ENCODE results near the gene MLN.

The MLN gene

DNA sequence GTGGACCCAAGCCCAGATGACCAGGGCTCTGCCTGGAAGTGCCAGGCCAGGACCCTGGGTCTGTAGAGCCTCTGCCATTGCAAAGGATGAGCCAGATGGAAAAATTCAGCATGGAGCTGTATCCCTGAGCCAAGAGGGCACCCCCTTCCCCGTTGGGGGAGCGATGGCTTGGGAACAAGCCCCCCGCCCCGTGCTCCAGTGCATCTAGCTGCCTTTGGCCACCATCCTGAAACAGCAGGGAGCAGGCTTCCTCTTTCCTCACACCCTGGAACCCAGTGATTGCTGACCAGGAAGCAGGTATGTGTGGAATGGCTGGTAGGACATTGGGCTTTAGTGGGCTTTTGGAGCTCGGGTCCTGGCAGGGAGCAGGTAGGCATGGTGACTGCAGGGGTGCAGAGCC, 2.2 kb downstream of the MLN start:
- DNase-seq (ENCODE audit: low spot score in 2 of 2) (no peak), ATAC-seq (replicated peaks; ENCODE audit: extremely low read depth, poor library complexity, severe bottlenecking) (no peak)
- H3K27me3 Mint-ChIP-seq: peaks cover 73% of the 10 kb centered on the region
- H3K36me3 Mint-ChIP-seq (ENCODE audit: insufficient read depth): peaks cover 2% of the 10 kb centered on the region
- H3K4me3 Mint-ChIP-seq: no peak overlapping the region
- no peaks in the 10 kb centered on the region for H3K4me1 Mint-ChIP-seq
- H3K9me3 Mint-ChIP-seq: no peaks in the 10 kb centered on the region
- no peak overlapping the region for H3K27ac Mint-ChIP-seq (ENCODE audit: low read depth)

DNA sequence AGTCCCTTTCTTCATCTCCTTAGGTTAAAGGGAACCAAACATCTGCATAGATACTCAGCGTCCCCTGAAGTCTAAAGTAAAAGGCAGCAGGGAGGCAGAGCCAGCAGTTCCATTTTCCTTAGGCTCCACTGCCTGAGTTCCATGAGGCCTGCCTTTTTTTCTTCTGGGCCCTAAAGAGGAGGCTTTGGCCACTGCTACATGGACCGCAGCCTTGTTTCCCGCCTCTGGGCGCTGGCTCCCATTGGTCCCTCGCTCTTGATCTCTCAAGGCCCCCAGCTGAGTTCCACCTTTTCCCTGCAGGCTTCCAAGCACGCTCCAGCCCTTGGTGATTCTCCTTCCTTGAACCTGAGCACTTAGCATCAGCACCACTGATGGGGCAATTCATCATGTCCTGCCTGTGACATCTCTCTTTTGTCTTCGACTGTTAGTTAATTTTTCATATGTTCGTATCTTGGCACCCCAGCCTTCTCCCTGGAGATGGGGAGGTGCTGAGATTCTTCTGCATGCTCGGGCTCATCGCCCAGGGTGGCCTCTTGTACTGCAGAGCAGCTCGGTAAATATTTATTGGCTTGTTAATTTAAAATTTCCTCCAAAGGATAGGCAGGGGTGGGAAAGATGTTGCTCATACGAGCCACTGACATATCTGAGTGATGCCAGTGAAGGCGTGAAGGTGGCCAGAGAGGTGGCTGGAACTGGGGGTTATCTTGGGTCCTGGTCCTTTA, 3.4 kb downstream of the MLN start:
- no peaks in the 10 kb centered on the region for H3K4me1 Mint-ChIP-seq
- peaks cover 74% of the 10 kb centered on the region for H3K27me3 Mint-ChIP-seq
- peaks cover 2% of the 10 kb centered on the region for H3K36me3 Mint-ChIP-seq (ENCODE audit: insufficient read depth)
- H3K27ac Mint-ChIP-seq (ENCODE audit: low read depth): no peak overlapping the region
- ATAC-seq (replicated peaks; ENCODE audit: extremely low read depth, poor library complexity, severe bottlenecking) (no peak), DNase-seq (ENCODE audit: low spot score in 2 of 2) (no peak)
- no peak overlapping the region for H3K4me3 Mint-ChIP-seq
- H3K9me3 Mint-ChIP-seq: no peaks in the 10 kb centered on the region

GRCh38 chr6:33799454-33800113, 4.2 kb downstream of the MLN start:
- ATAC-seq (replicated peaks; ENCODE audit: extremely low read depth, poor library complexity, severe bottlenecking): no peak
- Mint-ChIP-seq H3K36me3 (ENCODE audit: insufficient read depth) (peaks cover 2% of the 10 kb centered on the region), H3K4me3 (no peak overlapping the region), H3K27me3 (peaks cover 65% of the 10 kb centered on the region), H3K9me3 (no peaks in the 10 kb centered on the region), H3K4me1 (no peaks in the 10 kb centered on the region), H3K27ac (ENCODE audit: low read depth) (no peak overlapping the region)
- DNase-seq (ENCODE audit: low spot score in 2 of 2): no peak

- Mint-ChIP-seq H3K27me3 (peaks cover 58% of the 10 kb centered on the region), H3K4me1 (no peaks in the 10 kb centered on the region), H3K36me3 (ENCODE audit: insufficient read depth) (peaks cover 2% of the 10 kb centered on the region), H3K9me3 (no peaks in the 10 kb centered on the region), H3K27ac (ENCODE audit: low read depth) (no peak overlapping the region), H3K4me3 (no peak overlapping the region)
- ATAC-seq (replicated peaks; ENCODE audit: extremely low read depth, poor library complexity, severe bottlenecking) (no peak), DNase-seq (ENCODE audit: low spot score in 2 of 2) (no peak)
These were observed 5.4 kb downstream of the MLN start for GRCh38 chr6:33798343-33798848.

DNA sequence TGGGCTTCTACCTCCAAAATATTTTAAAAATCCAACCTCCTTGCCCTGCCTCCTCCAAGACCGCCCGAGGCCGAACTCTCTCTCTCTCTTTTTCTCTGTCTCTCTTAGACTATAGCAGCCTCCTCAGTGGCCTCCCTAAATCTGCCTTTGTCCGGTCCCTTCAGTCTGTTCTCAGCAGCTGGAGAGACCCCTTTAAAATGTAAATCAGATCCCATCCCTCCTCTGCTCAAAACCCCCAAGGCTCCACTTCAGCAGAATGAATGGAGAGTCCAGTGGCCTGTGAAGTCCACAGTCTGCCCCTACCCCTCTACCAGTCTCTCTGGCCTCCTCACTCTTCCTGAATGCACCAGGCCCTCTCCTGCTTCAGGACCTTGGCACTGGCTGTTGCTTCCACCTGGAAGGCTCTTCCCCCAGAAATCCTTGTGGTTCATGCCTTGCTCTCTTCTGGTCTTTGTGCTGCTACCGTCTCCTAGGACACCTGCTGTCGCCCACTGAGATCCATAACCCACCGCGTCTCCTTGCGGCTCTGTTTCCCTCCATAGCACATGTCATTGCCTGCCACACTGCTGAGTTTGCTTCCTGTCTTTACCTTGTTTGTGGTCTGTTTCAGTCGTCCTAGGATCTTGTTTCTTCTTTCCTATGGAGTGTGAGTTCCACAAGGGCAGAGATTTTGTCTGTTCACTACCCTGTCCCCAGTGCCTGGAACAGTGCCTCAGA, 6.0 kb downstream of the MLN start:
- Mint-ChIP-seq H3K4me1 (no peaks in the 10 kb centered on the region), H3K36me3 (ENCODE audit: insufficient read depth) (peaks cover 2% of the 10 kb centered on the region), H3K4me3 (no peak overlapping the region)

GRCh38 chr6:33794910-33795623, 8.7 kb downstream of the MLN start:
- peaks cover 40% of the 10 kb centered on the region for H3K27me3 Mint-ChIP-seq
- H3K9me3 Mint-ChIP-seq: no peaks in the 10 kb centered on the region
- DNase-seq (ENCODE audit: low spot score in 2 of 2) (no peak), ATAC-seq (replicated peaks; ENCODE audit: extremely low read depth, poor library complexity, severe bottlenecking) (no peak)
- H3K4me1 Mint-ChIP-seq: peaks cover 4% of the 10 kb centered on the region
- H3K27ac Mint-ChIP-seq (ENCODE audit: low read depth): no peak overlapping the region
- H3K36me3 Mint-ChIP-seq (ENCODE audit: insufficient read depth): peaks cover 2% of the 10 kb centered on the region
- no peak overlapping the region for H3K4me3 Mint-ChIP-seq

More for the DNA sequence above, 6.0 kb downstream of the MLN start:
- Mint-ChIP-seq H3K27ac (ENCODE audit: low read depth) (no peak overlapping the region), H3K9me3 (no peaks in the 10 kb centered on the region), H3K27me3 (peaks cover 57% of the 10 kb centered on the region)
- ATAC-seq (replicated peaks; ENCODE audit: extremely low read depth, poor library complexity, severe bottlenecking) (no peak), DNase-seq (ENCODE audit: low spot score in 2 of 2) (no peak)

GRCh38 chr6:33792981-33793380, 10.8 kb downstream of the MLN start:
- no peaks in the 10 kb centered on the region for H3K9me3 Mint-ChIP-seq
- no peak overlapping the region for H3K4me3 Mint-ChIP-seq
- DNase-seq (ENCODE audit: low spot score in 2 of 2): no peak
- H3K27ac Mint-ChIP-seq (ENCODE audit: low read depth): no peak overlapping the region
- no peak for ATAC-seq (replicated peaks; ENCODE audit: extremely low read depth, poor library complexity, severe bottlenecking)
- peaks cover 5% of the 10 kb centered on the region for H3K36me3 Mint-ChIP-seq (ENCODE audit: insufficient read depth)
- peaks cover 19% of the 10 kb centered on the region for H3K27me3 Mint-ChIP-seq
- peaks cover 14% of the 10 kb centered on the region for H3K4me1 Mint-ChIP-seq

GRCh38 chr6:33791620-33792019, 12.2 kb downstream of the MLN start:
- Mint-ChIP-seq H3K27ac (ENCODE audit: low read depth) (no peak overlapping the region), H3K36me3 (ENCODE audit: insufficient read depth) (peaks cover 10% of the 10 kb centered on the region), H3K4me3 (no peak overlapping the region), H3K9me3 (no peaks in the 10 kb centered on the region), H3K27me3 (peaks cover 5% of the 10 kb centered on the region), H3K4me1 (peaks cover 27% of the 10 kb centered on the region)
- DNase-seq (ENCODE audit: low spot score in 2 of 2): no peak
- no peak for ATAC-seq (replicated peaks; ENCODE audit: extremely low read depth, poor library complexity, severe bottlenecking)

- no peak for ATAC-seq (replicated peaks; ENCODE audit: extremely low read depth, poor library complexity, severe bottlenecking)
- H3K4me1 Mint-ChIP-seq: peaks cover 34% of the 10 kb centered on the region
- H3K36me3 Mint-ChIP-seq (ENCODE audit: insufficient read depth): peaks cover 15% of the 10 kb centered on the region
- no peaks in the 10 kb centered on the region for H3K27me3 Mint-ChIP-seq
- no peak for DNase-seq (ENCODE audit: low spot score in 2 of 2)
- no peak overlapping the region for H3K27ac Mint-ChIP-seq (ENCODE audit: low read depth)
- H3K4me3 Mint-ChIP-seq: no peak overlapping the region
- H3K9me3 Mint-ChIP-seq: no peaks in the 10 kb centered on the region
These were observed 12.9 kb downstream of the MLN start for GRCh38 chr6:33790910-33791309.

GRCh38 chr6:33790379-33790778, 13.4 kb downstream of the MLN start:
- peaks cover 40% of the 10 kb centered on the region for H3K4me1 Mint-ChIP-seq
- ATAC-seq (replicated peaks; ENCODE audit: extremely low read depth, poor library complexity, severe bottlenecking): no peak
- H3K27me3 Mint-ChIP-seq: no peaks in the 10 kb centered on the region
- no peaks in the 10 kb centered on the region for H3K9me3 Mint-ChIP-seq
- peaks cover 16% of the 10 kb centered on the region for H3K36me3 Mint-ChIP-seq (ENCODE audit: insufficient read depth)
- DNase-seq (ENCODE audit: low spot score in 2 of 2): no peak
- no peak overlapping the region for H3K27ac Mint-ChIP-seq (ENCODE audit: low read depth)
- H3K4me3 Mint-ChIP-seq: peak overlapping the region; percentile 41

DNA sequence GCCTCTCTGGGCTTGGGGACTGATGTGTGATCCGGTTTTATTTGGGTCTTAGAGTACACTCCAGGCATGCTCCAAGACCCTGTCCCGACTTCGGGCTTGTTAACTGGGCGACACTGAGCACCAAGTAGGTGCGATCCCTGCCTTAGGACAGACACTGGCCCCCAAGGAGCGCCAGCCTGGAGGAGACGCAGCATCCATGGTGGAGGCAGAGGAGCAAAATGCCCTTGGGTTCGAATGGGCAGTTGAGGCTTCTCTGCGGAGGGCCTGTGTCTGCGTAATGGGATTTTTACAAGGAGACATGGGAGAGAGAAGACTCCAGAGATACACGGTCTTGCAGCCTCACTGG, 14.3 kb downstream of the MLN start:
- H3K4me1 Mint-ChIP-seq: peaks cover 48% of the 10 kb centered on the region
- H3K27me3 Mint-ChIP-seq: no peaks in the 10 kb centered on the region

More for the DNA sequence above, 14.3 kb downstream of the MLN start:
- Mint-ChIP-seq H3K36me3 (ENCODE audit: insufficient read depth) (peaks cover 21% of the 10 kb centered on the region), H3K4me3 (peak overlapping the region; percentile 70), H3K27ac (ENCODE audit: low read depth) (no peak overlapping the region), H3K9me3 (no peaks in the 10 kb centered on the region)
- ATAC-seq (replicated peaks; ENCODE audit: extremely low read depth, poor library complexity, severe bottlenecking) (no peak), DNase-seq (ENCODE audit: low spot score in 2 of 2) (no peak)

Measured in central memory CD8-positive, alpha-beta T cell (primary cell).